Skeletal muscle cell (primary cell): ENCODE data around the gene USP7.
A peak's percentile ranks its signal among the peaks of the same experiment; 100 is the strongest.
"Not testable (repeated sequence)": the region's sequence is repeated elsewhere in the genome, so short reads cannot be mapped to it uniquely, and the experiment has no call there.

Experiments used
- DNase-seq: peaks from one replicate; pipeline ENCODE4 v3.0.0-alpha.2; 2010; ENCODE audit warnings: low read depth
- H3K4me3 ChIP-seq: 2 replicates; pipeline ENCODE4 v1.5.1; 2011; ENCODE audit warnings: low read depth, mild to moderate bottlenecking, control low read depth, low read length, moderate library complexity

USP7 gene

GRCh38 chr16:8887952-8888560 is 75.7 kb downstream of the USP7 start:
- H3K4me3 ChIP-seq, result no peak overlapping the region
- DNase-seq, result no peak

GRCh38 chr16:8887431-8887765 is 76.3 kb downstream of the USP7 start:
- no peak for DNase-seq
- no peak overlapping the region for H3K4me3 ChIP-seq

GRCh38 chr16:8886593-8887430 is 76.9 kb downstream of the USP7 start:
- DNase-seq, result no peak
- H3K4me3 ChIP-seq, result no peak overlapping the region

GRCh38 chr16:8885674-8886592 is 77.8 kb downstream of the USP7 start:
- no peak for DNase-seq
- H3K4me3 ChIP-seq, result no peak overlapping the region

GRCh38 chr16:8882725-8883377 is 80.9 kb downstream of the USP7 start:
- DNase-seq, result no peak
- no peak overlapping the region for H3K4me3 ChIP-seq

- no peak within 1 kb of the TSS for H3K4me3 ChIP-seq
- no peak for DNase-seq
Measured at GRCh38 chr16:8882041-8882617, 81.6 kb downstream of the USP7 start, which contains the start of gene LITAFD. LITAFD (plus strand) TSS chr16:8882351; CDS start chr16:8884356, 2,005 bp downstream.

GRCh38 chr16:8880839-8881510 is 82.7 kb downstream of the USP7 start:
- H3K4me3 ChIP-seq, result no peak overlapping the region
- no peak for DNase-seq

- no peak overlapping the region for H3K4me3 ChIP-seq
- peak; percentile 51 for DNase-seq
Measured at GRCh38 chr16:8878523-8878911, 85.2 kb downstream of the USP7 start.

GRCh38 chr16:8877894-8878522 is 85.7 kb downstream of the USP7 start:
- no peak overlapping the region for H3K4me3 ChIP-seq
- no peak for DNase-seq

- not testable (repeated sequence) for DNase-seq, H3K4me3 ChIP-seq
Measured at GRCh38 chr16:8875317-8875716, 88.4 kb downstream of the USP7 start.

- DNase-seq, result no peak
- H3K4me3 ChIP-seq, result no peak overlapping the region
Measured at GRCh38 chr16:8874388-8874787, 89.3 kb downstream of the USP7 start.

- H3K4me3 ChIP-seq, DNase-seq: not testable (repeated sequence)
Measured at GRCh38 chr16:8873866-8874195, 89.9 kb downstream of the USP7 start.

- no peak for DNase-seq
- H3K4me3 ChIP-seq, result no peak overlapping the region
Measured at GRCh38 chr16:8872967-8873865, 90.5 kb downstream of the USP7 start.

- H3K4me3 ChIP-seq, result no peak overlapping the region
- DNase-seq, result no peak
Measured at GRCh38 chr16:8872071-8872470, 91.6 kb downstream of the USP7 start.

GRCh38 chr16:8869988-8870241 is 93.8 kb downstream of the USP7 start:
- DNase-seq, H3K4me3 ChIP-seq: not testable (repeated sequence)

- no peak for DNase-seq
- H3K4me3 ChIP-seq, result peak overlapping the region; percentile 49
Measured at GRCh38 chr16:8869212-8869987, 94.3 kb downstream of the USP7 start.
